ENCODE results near the gene ADAM12. TPM values are rescaled to one million over a fixed set of nuclear protein-coding genes. Genes with fewer than 3 reads are reported as not detected.
A peak's percentile ranks its signal among the peaks of the same experiment; 100 is the strongest.
"Not testable (repeated sequence)": the region's sequence is repeated elsewhere in the genome, so short reads cannot be mapped to it uniquely, and the experiment has no call there.

Gene ADAM12
- total and polyA plus RNA-seq, 8 donors: 0.03 to 3.7 (median 0.15) TPM

DNA sequence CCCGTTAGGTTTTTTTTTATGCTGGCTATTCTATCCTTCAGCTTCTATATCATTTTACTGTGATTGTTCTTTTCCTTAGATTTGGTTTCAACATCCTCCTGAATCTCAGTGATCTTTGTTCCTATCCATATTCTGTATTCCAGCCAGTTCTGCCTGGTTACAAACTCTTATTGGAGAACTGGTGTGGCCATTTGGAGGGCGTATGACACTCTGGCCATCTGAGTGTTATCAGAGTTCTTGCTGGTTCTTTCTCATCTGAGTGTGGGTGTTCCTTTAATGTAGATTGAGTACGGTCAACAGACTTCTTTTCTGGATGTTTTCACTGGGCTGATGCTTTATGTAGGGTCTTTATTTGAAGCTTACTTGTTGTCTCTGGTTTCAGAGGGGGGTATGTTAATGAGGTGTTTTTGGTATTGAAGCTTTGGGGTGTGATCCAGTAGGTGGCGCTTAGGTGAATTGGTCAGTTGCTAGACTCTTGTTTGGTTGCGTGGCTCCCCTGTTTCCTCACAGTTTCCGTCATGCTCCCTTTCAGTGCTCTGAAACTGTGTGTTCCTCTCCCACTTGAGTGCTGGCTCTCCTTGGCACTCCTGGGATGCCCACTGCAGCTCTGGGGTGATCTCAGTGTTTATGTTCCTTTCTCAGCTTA, 411.2 kb downstream of the ADAM12 start:
- TF ChIP-seq CTCF (IDR thresholded peaks at IDR 0.05): no peak
- intact Hi-C loops (cut with DNase I): no loop called here
- no peak overlapping the region for H3K4me3 ChIP-seq
- no peaks in the 10 kb centered on the region for H3K4me1 ChIP-seq
- no peak for DNase-seq
- H3K9me3 ChIP-seq: no peaks in the 10 kb centered on the region
- H3K36me3 ChIP-seq: no peaks in the 10 kb centered on the region
- H3K27ac ChIP-seq: no peak overlapping the region
- no peak for FAIRE-seq
- H3K27me3 ChIP-seq: no peaks in the 10 kb centered on the region
- 93 to 95% methylated on average over 6 of the region's 6 CpGs for WGBS, 2 donors
- ATAC-seq: no peak

DNA sequence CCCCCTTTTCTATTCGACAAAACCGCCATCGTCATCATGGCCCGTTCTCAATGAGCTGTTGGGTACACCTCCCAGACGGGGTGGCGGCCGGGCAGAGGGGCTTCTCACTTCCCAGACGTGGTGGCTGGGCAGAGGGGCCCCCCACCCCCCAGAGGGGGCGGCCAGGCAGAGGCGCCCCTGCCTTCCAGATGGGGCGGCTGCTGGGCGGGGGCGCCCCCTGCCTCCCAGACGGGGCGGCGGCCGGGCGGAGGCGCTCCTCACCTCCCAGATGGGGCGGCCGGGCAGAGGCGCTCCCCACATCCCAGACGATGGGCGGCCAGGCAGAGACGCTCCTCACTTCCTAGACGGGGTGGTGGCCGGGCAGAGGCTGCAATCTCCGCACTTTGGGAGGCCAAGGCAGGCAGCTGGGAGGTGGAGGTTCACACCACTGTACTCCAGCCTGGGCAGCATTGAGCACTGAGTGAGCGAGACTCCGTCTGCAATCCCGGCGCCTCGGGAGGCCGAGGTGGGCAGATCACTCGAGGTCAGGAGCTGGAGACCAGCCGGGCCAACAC, 418.1 kb downstream of the ADAM12 start:
- DNase-seq: peak in 1 of 6 donors; percentile 36
- H3K36me3 ChIP-seq; H3K27ac ChIP-seq; FAIRE-seq; H3K4me1 ChIP-seq; H3K4me3 ChIP-seq; intact Hi-C loops (cut with DNase I); ATAC-seq; H3K27me3 ChIP-seq; H3K9me3 ChIP-seq: not testable (repeated sequence)
- 88 to 93% methylated on average over 32 to 36 of the region's 36 CpGs for WGBS, 2 donors

- DNase-seq: no peak
- Histone ChIP-seq H3K36me3 (no peaks in the 10 kb centered on the region), H3K9me3 (no peaks in the 10 kb centered on the region), H3K4me3 (no peak overlapping the region), H3K27ac (no peak overlapping the region), H3K4me1 (no peaks in the 10 kb centered on the region), H3K27me3 (no peaks in the 10 kb centered on the region)
- no peak for ATAC-seq
- no peak for TF ChIP-seq CTCF (IDR thresholded peaks at IDR 0.05)
- WGBS, 2 donors: 58 to 77% methylated on average over 1 of the region's 1 CpG
- FAIRE-seq: no peak
- intact Hi-C loops (cut with DNase I): no loop called here
Measured at GRCh38 chr10:125967533-125967932, 420.7 kb downstream of the ADAM12 start.

DNA sequence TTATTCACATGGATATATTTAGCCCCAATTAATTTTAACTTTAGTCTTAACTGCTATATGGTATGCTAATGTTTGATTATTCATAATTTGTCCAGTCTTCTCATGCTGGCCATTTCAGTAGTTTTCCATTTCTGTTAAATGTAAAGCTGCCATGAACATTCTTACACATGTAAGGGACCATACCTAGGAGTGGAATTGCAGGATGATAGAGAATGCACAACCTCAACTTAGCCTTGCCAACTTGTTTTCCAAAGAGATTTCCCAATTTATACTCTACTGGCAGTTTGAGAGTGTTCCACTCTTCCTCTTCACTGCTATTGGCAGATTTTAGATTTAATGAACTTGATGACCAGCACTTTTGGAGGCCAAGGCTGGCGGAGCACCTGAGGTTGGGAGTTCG, 423.7 kb downstream of the ADAM12 start:
- ATAC-seq: no peak
- H3K27me3 ChIP-seq: no peaks in the 10 kb centered on the region
- H3K36me3 ChIP-seq: no peaks in the 10 kb centered on the region
- no peaks in the 10 kb centered on the region for H3K4me1 ChIP-seq
- H3K9me3 ChIP-seq: no peaks in the 10 kb centered on the region
- no peak for FAIRE-seq
- 95 to 96% methylated on average over 2 of the region's 2 CpGs for WGBS, 2 donors
- DNase-seq: no peak
- intact Hi-C loops (cut with DNase I): no loop called here
- H3K4me3 ChIP-seq: no peak overlapping the region
- H3K27ac ChIP-seq: no peak overlapping the region
- TF ChIP-seq CTCF (IDR thresholded peaks at IDR 0.05): no peak
